Measurements from ENCODE around the gene A4GNT.

The A4GNT gene

DNA sequence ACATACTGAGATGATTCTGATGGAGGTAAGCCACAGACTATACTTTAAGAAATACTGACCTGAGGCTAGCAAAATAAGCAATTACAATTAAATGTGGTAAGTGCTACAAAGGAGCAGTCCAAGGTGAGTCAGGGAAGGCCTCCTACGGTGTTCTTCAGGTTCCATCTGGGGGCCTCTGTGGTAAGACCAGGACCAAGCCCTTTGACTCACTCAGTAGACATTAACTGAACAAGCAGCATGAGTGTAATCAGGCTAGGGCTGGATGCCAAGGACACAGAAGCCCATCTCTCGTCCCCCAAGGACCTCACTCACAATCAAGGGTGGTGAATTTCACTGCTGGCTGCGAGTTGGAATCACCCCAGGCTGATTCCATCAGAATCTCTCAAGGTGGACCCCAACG, 54.1 kb downstream of the A4GNT start:
- DNase-seq = no peak

Data from CD4-positive, alpha-beta T cell treated with Interleukin-6 for 4 hours (primary cell).